Uterine smooth muscle cell (primary cell): ENCODE measurements around the gene UNC5CL. TPM values are rescaled to one million over a fixed set of nuclear protein-coding genes. Genes with fewer than 3 reads are reported as not detected.

ENCODE experiments used
- total RNA-seq: library from RNA; depleted of rRNA; stranded (reverse); fragments of >200 nt; gene quantifications from 2 replicates; pipeline ENCODE4 v1.2.3, GENCODE V29; 2014

UNC5CL gene
- 0.12 and 0.22 TPM in 2 replicates for total RNA-seq

DNA sequence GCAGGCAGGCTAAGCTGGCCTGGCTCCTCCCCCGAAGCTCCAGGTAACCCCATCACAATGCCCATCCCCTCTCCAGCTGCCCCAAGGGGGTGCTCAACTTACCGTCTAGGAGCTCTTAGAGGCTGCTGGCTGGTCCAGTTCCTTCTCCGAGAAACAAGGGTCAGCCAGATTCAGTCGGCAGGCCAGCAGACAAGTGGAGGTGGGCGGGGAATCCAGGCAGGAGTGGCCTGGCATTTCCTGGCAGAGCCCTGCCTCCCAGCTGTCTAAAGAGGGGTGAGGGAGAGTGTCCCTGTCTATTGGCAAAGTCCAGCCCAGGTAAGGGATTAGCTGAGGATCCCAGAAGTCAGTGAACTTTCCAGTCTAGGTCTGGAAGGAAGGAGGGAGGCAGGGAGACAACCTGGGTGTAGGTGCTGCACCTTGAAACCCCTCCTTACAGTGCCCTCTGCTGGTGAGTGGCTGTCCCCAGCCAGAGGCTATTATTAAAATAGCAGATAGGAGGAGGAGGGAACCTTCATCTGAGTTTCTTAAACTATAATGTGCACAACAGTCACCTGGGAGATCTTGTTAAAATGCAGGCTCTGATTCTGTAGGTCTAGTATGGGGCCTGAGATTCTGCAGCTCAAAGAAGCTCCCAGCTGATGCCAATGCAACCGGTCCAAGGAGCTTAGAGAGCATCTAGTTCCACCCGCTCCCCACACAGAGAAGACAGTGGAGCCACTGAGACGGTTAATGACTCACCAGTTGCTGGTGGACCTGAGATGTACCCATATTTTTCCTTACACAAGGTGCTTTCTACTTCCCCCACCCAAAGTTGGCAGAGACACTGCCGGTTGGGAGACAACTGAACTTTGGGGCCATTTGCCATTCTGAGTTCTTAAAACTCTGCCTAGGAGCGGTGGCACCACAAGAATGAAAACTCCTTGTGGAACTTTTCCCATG lies at the start of gene UNC5CL:
TSS of gene UNC5CL (minus strand) at position 162 of the 939 bp plus-strand sequence. CDS start 4,147 bp downstream, outside the sequence.

DNA sequence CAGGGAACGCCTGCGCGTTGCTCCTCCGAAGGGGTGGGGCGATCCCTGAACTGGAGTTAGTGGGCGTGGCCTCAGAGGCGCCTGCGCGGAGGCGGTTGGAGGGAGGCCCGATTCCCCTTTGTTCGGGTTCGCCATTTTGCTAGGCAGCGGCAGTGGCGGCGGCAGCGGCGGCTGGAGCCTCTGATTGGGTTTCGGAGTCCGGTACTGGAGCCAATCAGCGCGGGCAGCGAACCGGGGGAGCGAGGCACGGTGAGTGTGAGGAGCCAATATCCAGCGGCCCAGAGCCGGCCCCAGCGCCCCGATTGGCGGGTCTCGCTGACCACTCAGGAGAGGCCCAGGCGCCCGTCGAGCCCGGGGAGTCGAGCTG lies 33.8 kb upstream of the UNC5CL start, which contains the start of gene NFYA:
TSS of gene NFYA (plus strand) at position 139 of the 367 bp plus-strand sequence. CDS start 6,116 bp downstream, outside the sequence.

GRCh38 chr6:41071923-41072835 lies 33.2 kb upstream of the UNC5CL start, which contains the start of gene OARD1:
TSS of gene OARD1 (minus strand) at chr6:41072356. CDS start at chr6:41071634, 722 bp downstream.

DNA sequence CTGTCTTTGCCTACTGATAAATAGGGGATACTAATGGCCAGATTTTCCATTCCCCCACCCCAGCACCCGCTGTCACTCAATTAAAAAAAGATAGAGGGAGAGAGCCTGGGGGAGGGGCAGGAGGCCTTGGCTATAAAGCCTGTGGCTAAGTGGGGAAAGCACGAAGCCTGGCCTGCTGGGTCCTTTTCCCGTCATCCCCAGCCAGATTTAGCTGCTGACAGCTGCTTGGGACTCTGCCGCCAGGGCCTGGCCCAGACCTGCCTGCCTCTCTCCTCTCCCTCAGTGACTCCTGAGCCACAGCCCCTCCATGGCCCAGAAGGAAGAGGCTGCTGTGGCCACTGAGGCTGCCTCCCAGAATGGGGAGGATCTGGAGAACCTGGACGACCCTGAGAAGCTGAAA lies 14.0 kb upstream of the UNC5CL start, which contains the start of gene APOBEC2:
TSS of gene APOBEC2 (plus strand) at position 162 of the 400 bp plus-strand sequence. CDS start at position 308, 146 bp downstream.

GRCh38 chr6:41042226-41043055 lies 3.4 kb upstream of the UNC5CL start, which contains the start of gene TSPO2:
TSS of gene TSPO2 (plus strand) at chr6:41042467. CDS start at chr6:41042986, 519 bp downstream.

Other genes starting within 250 kb of the UNC5CL start
- gene TSPO2, start 3.2 kb upstream of the UNC5CL start, total RNA-seq, result not detected in 2 replicates
- not detected in 2 replicates for gene APOBEC2, start 14.0 kb upstream of the UNC5CL start, total RNA-seq
- 9.6 and 14.1 TPM in 2 replicates for gene OARD1, start 33.1 kb upstream of the UNC5CL start, total RNA-seq
- gene NFYA, start 33.8 kb upstream of the UNC5CL start, total RNA-seq, result 16.7 and 20.6 TPM in 2 replicates
- gene TREML1, start 115.1 kb upstream of the UNC5CL start, total RNA-seq, result not detected in 2 replicates
- not detected in 2 replicates for gene TREM2, start 123.9 kb upstream of the UNC5CL start, total RNA-seq
- gene TREML2, start 161.9 kb upstream of the UNC5CL start, total RNA-seq, result not detected in 2 replicates
- gene TREML4, start 189.1 kb upstream of the UNC5CL start, total RNA-seq, result not detected in 2 replicates
- gene TREM1, start 247.5 kb upstream of the UNC5CL start, total RNA-seq, result 0.66 and 1.00 TPM in 2 replicates